SHP77 treated with DMSO at 0.1 percent for 48 hours (cell line): ENCODE results near the gene DCUN1D2.
"Not testable (repeated sequence)": the region's sequence is repeated elsewhere in the genome, so short reads cannot be mapped to it uniquely, and the experiment has no call there.

Source experiments
- DNase-seq: peaks from one replicate; lab custom pipeline; 2025; lab: John Stamatoyannopoulos, UW

The DCUN1D2 gene

GRCh38 chr13:113445791-113446487 lies 44.6 kb downstream of the DCUN1D2 start:
- DNase-seq, result no peak

DNA sequence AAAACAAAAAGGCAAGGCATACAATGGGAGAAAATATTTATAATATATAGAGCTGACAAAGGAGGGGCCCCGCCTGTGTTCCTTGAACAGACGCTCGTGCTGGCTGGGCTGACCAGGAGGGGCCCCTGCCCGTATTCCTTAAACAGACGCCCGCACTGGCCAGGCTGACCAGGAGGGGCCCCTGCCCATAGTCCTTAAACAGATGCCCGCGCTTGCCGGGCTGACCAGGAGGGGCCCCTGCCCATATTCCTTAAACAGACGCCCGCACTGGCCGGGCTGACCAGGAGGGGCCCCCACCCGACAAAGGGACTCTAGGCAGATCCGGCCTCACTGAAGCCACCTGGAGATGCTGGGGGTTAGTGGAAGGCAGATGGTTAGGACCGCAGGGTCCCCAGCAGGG lies 46.5 kb downstream of the DCUN1D2 start:
- DNase-seq, result no peak

GRCh38 chr13:113442985-113443362 lies 47.5 kb downstream of the DCUN1D2 start:
- no peak for DNase-seq

GRCh38 chr13:113442354-113442984 lies 48.0 kb downstream of the DCUN1D2 start:
- no peak for DNase-seq

- DNase-seq, result no peak
Measured at GRCh38 chr13:113441661-113442060, 48.9 kb downstream of the DCUN1D2 start.

DNA sequence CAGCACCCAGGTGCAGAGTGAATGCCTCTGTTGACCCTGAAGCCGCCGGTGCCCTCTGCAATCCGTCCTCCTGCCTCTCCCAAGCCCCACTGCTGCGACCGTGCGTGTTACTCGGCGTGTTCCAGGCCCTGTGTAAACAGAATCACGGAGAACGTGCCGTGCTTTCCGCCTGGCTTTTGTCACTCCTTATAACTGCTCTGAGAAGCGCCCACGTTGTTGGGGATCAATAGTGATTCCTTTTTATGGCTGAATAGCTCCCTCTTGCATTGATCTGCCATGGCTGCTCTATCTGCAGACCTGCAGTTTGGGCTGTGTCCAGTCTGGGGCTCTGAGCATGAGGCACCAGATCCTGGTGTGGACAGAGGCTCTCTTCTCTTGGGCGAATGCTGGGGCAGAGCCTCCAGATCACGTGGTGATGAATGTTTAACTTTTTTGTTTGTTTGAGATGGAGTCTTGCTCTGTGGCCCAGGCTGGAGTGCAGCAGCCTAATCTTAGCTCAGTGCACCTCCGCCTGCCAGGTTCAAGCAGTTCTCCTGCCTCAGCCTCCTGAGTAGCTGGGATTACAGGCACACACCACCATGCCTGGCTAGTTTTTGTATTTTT lies 53.0 kb downstream of the DCUN1D2 start:
- DNase-seq, result no peak

GRCh38 chr13:113436866-113437265 lies 53.6 kb downstream of the DCUN1D2 start:
- DNase-seq, result not testable (repeated sequence)

DNA sequence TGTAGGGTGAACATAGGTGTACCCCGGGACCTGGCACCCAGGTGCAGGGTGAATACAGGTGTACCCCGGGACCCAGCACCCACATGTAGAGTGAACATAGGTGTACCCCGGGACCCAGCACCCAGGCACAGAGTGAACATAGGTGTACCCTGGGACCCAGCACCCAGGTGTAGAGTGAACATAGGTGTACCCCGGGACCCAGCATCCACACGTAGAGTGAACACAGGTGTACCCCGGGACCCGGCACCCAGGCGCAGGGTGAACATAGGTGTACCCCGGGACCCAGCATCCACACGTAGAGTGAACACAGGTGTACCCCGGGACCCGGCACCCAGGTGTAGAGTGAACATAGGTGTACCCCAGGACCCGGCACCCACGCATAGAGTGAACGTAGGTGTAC lies 54.6 kb downstream of the DCUN1D2 start:
- DNase-seq, result not testable (repeated sequence)

GRCh38 chr13:113433391-113433916 lies 57.1 kb downstream of the DCUN1D2 start:
- DNase-seq, result no peak

DNA sequence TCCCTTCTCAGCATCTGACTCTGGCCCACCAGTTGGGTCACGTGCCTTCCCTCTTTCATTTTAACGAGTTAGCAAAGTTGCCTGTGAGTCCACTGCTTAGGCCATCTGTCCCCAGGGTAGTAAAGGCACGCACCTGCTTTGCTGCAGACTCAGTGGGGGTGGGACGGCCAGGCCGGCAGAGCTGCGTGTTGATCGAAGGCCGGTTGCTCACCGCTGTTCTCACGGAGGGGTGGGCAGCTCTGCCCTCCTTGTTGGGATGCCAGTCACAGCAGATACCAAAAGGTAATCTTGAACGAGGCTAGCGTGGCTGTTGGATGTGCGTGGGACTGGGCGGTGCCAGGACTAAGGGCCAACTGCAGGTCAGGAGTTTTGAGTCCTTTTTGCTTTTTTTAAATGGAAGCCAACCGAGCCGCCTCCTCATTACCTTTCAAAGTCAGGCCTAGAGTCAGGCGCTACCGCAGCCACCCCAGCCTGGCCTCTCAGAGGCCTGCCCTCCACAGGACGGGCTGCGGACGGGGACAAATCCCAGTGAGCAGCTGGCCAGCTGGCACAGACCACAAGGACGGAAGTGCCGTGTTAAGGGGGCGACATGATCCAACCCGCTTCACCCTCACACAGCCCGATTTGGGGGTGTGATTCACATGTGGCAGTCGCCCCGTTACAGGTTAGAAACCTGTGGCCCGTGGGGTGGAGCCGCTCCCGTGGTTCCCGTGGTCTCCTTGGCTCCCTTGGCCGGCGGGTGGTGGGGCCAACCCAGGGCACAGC lies 57.8 kb downstream of the DCUN1D2 start:
- DNase-seq, result no peak

DNA sequence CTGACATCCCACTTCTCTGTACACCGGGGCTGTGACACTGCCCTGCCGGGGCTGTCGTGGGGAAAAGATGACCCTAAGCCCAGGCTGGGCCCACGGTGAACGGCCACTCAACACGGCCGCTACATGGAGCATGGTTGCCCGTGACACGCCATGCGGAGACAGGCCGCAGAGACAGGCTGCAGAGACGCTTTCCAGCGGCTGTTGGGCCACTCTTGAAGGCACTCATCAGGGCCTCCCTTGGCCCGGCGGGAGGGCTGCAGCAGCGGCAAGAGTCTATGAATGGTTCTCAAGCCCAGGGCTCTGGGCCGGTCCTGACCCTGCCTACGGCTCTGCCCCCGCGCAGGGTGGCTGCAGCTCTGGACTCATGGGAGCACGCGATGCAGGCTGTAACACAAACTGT lies 59.3 kb downstream of the DCUN1D2 start:
- DNase-seq, result no peak

- DNase-seq, result no peak
Measured at GRCh38 chr13:113430378-113431110, 60.0 kb downstream of the DCUN1D2 start.

GRCh38 chr13:113429608-113429985 lies 60.9 kb downstream of the DCUN1D2 start:
- no peak for DNase-seq

GRCh38 chr13:113428871-113429607 lies 61.5 kb downstream of the DCUN1D2 start:
- DNase-seq, result no peak

DNA sequence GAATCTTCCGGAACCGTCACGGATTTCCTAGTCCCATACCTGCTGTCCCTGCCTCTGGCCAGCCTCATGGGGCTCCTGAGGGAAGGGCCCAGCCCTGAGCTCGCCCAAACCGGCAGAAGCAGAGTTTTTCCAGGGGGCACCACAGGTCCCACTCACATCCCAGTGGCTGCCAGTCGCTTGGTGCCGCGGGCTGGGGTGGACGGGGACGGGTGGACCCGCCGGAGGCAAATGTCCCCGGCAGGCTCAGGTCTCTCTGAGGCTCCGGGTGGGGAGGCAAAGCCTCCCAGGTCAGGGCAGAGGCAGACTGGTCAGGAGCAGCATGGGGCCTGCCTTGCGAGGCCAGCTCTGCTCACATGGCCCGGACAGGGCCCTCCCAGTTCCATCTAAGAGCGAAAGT lies 62.0 kb downstream of the DCUN1D2 start:
- DNase-seq, result no peak

DNA sequence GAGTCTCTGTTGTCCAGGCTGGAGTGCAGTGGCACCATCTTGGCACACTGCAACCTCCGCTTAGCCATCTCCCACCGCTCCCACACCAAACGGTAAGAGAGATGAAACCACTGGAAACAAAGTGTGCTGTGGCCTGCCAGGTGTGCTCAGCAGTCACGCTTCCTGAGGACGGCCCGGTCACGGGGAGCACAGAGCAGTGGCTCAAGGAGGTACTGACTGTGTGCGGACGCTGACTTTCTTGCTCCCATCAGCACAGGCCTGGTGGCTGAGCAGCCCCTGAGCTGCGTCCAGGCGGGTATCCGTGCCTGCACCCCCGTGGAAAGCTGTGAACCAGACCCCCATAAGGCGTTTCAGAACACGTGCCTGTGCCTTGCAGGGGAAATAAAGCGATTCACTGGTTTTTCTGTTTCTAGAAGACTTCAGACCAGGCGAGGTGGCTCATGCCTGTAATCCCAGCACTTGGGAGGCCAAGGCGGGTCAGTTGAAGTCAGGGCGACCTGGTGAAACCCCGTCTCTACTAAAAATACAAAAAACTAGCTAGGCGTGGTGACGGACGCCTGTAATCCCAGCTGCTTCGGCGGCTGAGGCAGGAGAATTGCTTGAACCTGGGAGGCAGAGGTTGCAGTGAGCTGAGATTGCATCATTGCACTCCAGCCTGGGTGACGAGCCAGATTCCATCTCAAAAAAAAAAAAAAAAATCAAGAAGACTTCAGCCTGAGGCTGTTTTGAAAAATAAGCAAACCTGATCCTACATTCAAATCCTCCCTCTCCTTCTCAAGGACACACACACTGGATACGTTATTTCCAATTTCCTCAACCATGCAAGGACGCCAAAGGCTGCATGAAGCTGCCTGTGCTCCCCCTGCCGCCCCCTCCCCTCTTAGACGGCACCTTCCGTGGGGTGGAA lies 62.7 kb downstream of the DCUN1D2 start:
- DNase-seq, result no peak

GRCh38 chr13:113426591-113426986 lies 63.9 kb downstream of the DCUN1D2 start:
- no peak for DNase-seq

DNA sequence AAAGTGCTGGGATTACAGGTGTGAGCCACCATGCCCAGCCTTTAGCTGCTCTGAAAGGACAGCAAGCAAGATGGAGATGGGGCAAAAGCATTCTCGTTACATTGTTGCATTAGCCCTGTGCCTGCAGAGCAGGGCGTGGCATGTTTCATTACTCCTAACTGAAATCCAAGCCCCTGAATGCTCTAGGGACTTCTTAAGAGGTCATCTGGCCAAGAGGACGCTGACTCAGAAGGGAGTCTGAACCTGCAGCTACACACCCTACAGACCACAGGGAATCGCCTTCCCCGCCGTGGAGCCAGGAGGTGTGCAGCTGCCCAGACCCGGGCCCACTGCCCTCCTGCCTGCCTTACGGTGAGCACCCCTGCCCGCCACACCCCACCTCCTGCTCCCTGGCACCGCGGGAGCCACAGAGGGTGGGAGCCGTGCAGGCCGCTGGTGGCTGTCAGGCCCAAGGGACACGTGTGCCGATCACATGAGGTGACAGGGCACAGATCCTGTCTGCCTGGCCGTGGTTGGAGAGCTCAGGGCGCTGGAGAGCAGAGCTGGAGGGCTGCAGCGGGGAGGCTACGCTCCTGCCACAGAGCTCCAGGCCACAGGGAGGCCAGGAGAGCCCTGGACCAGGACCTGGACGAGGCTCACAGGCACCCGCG lies 64.4 kb downstream of the DCUN1D2 start:
- DNase-seq, result no peak

- no peak for DNase-seq
Measured at GRCh38 chr13:113423520-113424163, 66.9 kb downstream of the DCUN1D2 start.
